ENCODE data around the gene GPR87. TPM values are rescaled to one million over a fixed set of nuclear protein-coding genes. Genes with fewer than 3 reads are reported as not detected.

Gene GPR87
- total RNA-seq, 1 donor from 2014 or later, result 56.9 TPM

- DNase-seq (ENCODE audit: low read depth), result no peak
- H3K4me3 ChIP-seq (ENCODE audit: low read depth, low read length), result no peak overlapping the region
- no peaks in the 10 kb centered on the region for H3K36me3 ChIP-seq (ENCODE audit: control insufficient read depth, insufficient read depth, low read length)
- H3K27me3 ChIP-seq (ENCODE audit: control insufficient read depth, insufficient read depth, low read length), result no peaks in the 10 kb centered on the region
- no peak for FAIRE-seq
- TF ChIP-seq CTCF (IDR thresholded peaks at IDR 0.05; ENCODE audit: insufficient read depth, low read length, severe bottlenecking), result no peak
Measured at GRCh38 chr3:151265166-151265565, 51.5 kb downstream of the GPR87 start.

- no peak for FAIRE-seq
- no peak overlapping the region for H3K4me3 ChIP-seq (ENCODE audit: low read depth, low read length)
- DNase-seq (ENCODE audit: low read depth), result no peak
- no peak for TF ChIP-seq CTCF (IDR thresholded peaks at IDR 0.05; ENCODE audit: insufficient read depth, low read length, severe bottlenecking)
- no peaks in the 10 kb centered on the region for H3K27me3 ChIP-seq (ENCODE audit: control insufficient read depth, insufficient read depth, low read length)
- no peaks in the 10 kb centered on the region for H3K36me3 ChIP-seq (ENCODE audit: control insufficient read depth, insufficient read depth, low read length)
Measured at GRCh38 chr3:151264605-151265004, 52.0 kb downstream of the GPR87 start.

- DNase-seq (ENCODE audit: low read depth) (no peak), FAIRE-seq (peak; percentile 32)
- no peak for TF ChIP-seq CTCF (IDR thresholded peaks at IDR 0.05; ENCODE audit: insufficient read depth, low read length, severe bottlenecking)
Measured at GRCh38 chr3:151262871-151263525, 53.6 kb downstream of the GPR87 start.

GRCh38 chr3:151259664-151260063 lies 57.0 kb downstream of the GPR87 start:
- H3K4me3 ChIP-seq (ENCODE audit: low read depth, low read length), result no peak overlapping the region
- no peaks in the 10 kb centered on the region for H3K36me3 ChIP-seq (ENCODE audit: control insufficient read depth, insufficient read depth, low read length)
- H3K27me3 ChIP-seq (ENCODE audit: control insufficient read depth, insufficient read depth, low read length), result no peaks in the 10 kb centered on the region
- DNase-seq (ENCODE audit: low read depth), result no peak
- no peak for FAIRE-seq
- no peak for TF ChIP-seq CTCF (IDR thresholded peaks at IDR 0.05; ENCODE audit: insufficient read depth, low read length, severe bottlenecking)

More at GRCh38 chr3:151262871-151263525, 53.6 kb downstream of the GPR87 start:
- no peaks in the 10 kb centered on the region for H3K36me3 ChIP-seq (ENCODE audit: control insufficient read depth, insufficient read depth, low read length)
- no peak overlapping the region for H3K4me3 ChIP-seq (ENCODE audit: low read depth, low read length)
- no peaks in the 10 kb centered on the region for H3K27me3 ChIP-seq (ENCODE audit: control insufficient read depth, insufficient read depth, low read length)

- FAIRE-seq, result no peak
Measured at GRCh38 chr3:151256749-151257148, 59.9 kb downstream of the GPR87 start.

More at GRCh38 chr3:151256749-151257148, 59.9 kb downstream of the GPR87 start:
- DNase-seq (ENCODE audit: low read depth), result no peak
- no peak for TF ChIP-seq CTCF (IDR thresholded peaks at IDR 0.05; ENCODE audit: insufficient read depth, low read length, severe bottlenecking)
- Histone ChIP-seq H3K36me3 (ENCODE audit: control insufficient read depth, insufficient read depth, low read length) (no peaks in the 10 kb centered on the region), H3K4me3 (ENCODE audit: low read depth, low read length) (no peak overlapping the region), H3K27me3 (ENCODE audit: control insufficient read depth, insufficient read depth, low read length) (no peaks in the 10 kb centered on the region)
